Chondrocyte (in vitro differentiated cells): ENCODE results near the gene SOD2. TPM values are rescaled to one million over a fixed set of nuclear protein-coding genes. Genes with fewer than 3 reads are reported as not detected.

ENCODE experiments used
- DNase-seq: peaks from one replicate; pipeline ENCODE4 v3.0.0; 2021; ENCODE audit warnings: mixed read lengths, low spot score
- H3K27ac Mint-ChIP-seq: one replicate; pipeline ENCODE4 v1.8.0; 2021; ENCODE audit warnings: mild to moderate bottlenecking, moderate library complexity, mixed read lengths; ENCODE audit not compliant: unreplicated experiment
- H3K27me3 Mint-ChIP-seq: 2 replicates; pipeline ENCODE4 v1.8.0; 2021; ENCODE audit warnings: low read depth, mixed read lengths
- H3K36me3 Mint-ChIP-seq: 2 replicates; pipeline ENCODE4 v1.8.0; 2021; ENCODE audit warnings: low read depth, mixed read lengths
- H3K4me1 Mint-ChIP-seq: 2 replicates; pipeline ENCODE4 v1.8.0; 2021; ENCODE audit warnings: low read depth, mild to moderate bottlenecking, mixed read lengths
- H3K4me3 Mint-ChIP-seq: one replicate; pipeline ENCODE4 v1.8.0; 2021; ENCODE audit warnings: mild to moderate bottlenecking, moderate library complexity, mixed read lengths; ENCODE audit not compliant: unreplicated experiment
- H3K9me3 Mint-ChIP-seq: 2 replicates; pipeline ENCODE4 v1.8.0; 2021; ENCODE audit warnings: low read depth, mixed read lengths
- total RNA-seq: library from RNA; stranded (reverse); gene quantifications from 3 replicates; pipeline ENCODE4 v1.2.1, GENCODE V29; 2021
- TF ChIP-seq, protein P1 (sequence below): fragments of 200-600 bp; sonication (generic); IDR thresholded peaks from 2 replicates; pipeline ENCODE4 v1.5.0; 2021; ENCODE audit warnings: antibody characterized with exemption, mild to moderate bottlenecking, moderate library complexity

The SOD2 gene
- total RNA-seq, 1 donor from 2014 or later = 61.5 TPM

- TF ChIP-seq, protein P1, sequence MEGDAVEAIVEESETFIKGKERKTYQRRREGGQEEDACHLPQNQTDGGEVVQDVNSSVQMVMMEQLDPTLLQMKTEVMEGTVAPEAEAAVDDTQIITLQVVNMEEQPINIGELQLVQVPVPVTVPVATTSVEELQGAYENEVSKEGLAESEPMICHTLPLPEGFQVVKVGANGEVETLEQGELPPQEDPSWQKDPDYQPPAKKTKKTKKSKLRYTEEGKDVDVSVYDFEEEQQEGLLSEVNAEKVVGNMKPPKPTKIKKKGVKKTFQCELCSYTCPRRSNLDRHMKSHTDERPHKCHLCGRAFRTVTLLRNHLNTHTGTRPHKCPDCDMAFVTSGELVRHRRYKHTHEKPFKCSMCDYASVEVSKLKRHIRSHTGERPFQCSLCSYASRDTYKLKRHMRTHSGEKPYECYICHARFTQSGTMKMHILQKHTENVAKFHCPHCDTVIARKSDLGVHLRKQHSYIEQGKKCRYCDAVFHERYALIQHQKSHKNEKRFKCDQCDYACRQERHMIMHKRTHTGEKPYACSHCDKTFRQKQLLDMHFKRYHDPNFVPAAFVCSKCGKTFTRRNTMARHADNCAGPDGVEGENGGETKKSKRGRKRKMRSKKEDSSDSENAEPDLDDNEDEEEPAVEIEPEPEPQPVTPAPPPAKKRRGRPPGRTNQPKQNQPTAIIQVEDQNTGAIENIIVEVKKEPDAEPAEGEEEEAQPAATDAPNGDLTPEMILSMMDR = peak; percentile 78
- H3K9me3 Mint-ChIP-seq = no peaks in the 10 kb centered on the region
- H3K27me3 Mint-ChIP-seq = no peaks in the 10 kb centered on the region
- H3K36me3 Mint-ChIP-seq = no peaks in the 10 kb centered on the region
- no peak overlapping the region for H3K4me3 Mint-ChIP-seq
- no peak for DNase-seq
- H3K27ac Mint-ChIP-seq = no peak overlapping the region
- H3K4me1 Mint-ChIP-seq = peaks cover 5% of the 10 kb centered on the region
These were observed 27.7 kb upstream of the SOD2 start for GRCh38 chr6:159720708-159721107.

DNA sequence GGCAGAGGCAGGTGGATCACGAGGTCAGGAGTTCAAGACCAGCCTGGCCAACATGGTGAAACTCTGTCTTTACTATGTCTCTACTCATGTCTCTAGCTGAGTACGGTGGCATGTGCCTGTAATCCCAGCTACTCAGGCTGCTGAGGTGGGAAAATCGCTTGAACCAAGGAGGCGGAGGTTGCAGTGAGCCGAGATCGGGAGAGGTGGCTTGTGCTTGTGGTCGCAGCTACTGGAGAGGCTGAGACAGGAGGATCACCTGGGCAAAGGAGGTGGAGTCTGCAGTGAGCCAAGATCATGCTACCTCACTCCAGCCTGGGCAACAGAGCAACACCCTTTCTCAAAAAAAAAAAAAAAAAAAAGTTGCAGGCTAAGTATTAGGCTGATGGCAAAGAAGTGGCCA lies 26.2 kb upstream of the SOD2 start:
- Mint-ChIP-seq H3K4me1 (peaks cover 5% of the 10 kb centered on the region), H3K4me3 (no peak overlapping the region), H3K27me3 (no peaks in the 10 kb centered on the region), H3K36me3 (no peaks in the 10 kb centered on the region), H3K27ac (no peak overlapping the region), H3K9me3 (no peaks in the 10 kb centered on the region)
- no peak for DNase-seq
- TF ChIP-seq, protein P1 = no peak

DNA sequence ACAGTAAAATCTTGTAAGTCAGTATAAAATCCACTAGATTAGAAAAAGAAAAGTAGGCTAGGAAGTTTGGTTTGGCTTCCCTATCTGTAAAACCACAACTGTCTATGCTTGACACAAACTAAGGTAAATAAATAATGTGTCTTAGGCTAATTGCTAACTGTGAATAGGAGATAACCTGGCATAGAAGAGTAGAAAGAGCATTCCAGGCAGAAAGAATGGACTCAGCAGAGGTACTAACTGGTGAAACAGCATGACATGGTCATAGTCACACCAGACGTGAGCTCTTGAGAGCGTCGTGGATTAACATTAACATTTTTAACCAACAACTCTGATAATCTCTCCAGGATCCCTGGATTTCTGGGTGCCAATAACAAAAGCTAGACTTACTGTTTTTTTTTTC lies 25.6 kb upstream of the SOD2 start:
- no peak for DNase-seq
- Mint-ChIP-seq H3K27me3 (no peaks in the 10 kb centered on the region), H3K4me3 (no peak overlapping the region), H3K9me3 (no peaks in the 10 kb centered on the region), H3K36me3 (no peaks in the 10 kb centered on the region), H3K27ac (no peak overlapping the region), H3K4me1 (peaks cover 5% of the 10 kb centered on the region)
- TF ChIP-seq, protein P1 = no peak

DNA sequence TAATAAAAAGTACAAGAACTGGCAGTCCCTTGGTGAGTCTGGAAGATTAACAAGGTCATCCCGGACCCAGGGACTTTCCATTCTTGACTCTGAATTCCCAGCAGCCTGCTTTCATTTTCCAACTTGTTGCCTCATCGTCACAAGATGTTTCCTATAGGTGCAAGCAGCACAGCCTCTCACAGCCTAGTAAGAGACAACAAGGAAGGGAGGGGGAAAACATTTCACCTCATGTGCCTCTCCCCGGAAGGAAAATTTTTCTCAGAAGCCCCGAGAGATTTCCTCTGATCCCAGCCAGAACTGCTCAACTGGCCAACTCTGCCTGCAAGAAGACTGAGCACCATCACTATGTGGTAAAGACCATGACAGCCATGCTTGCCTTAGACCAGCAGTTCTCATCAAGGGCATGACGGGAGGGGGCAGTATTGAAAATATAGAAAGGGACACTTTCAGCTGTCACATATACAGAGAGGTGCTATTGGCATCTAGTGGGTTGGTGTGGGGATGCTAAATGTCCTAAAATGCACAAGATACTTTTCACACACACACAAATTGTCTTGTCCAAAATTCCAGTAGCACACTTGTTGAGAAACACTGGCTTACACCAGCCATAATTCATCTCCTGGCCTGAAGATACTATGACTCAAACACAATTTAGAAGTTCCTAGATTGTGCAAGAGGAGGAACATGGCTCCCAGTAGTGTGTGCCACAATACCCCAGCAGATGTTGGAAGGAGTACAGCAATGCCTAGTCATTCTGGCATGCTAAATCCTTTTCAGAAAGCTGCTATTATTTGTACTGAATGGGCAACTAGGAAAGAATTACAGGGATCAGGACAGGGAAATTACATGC lies 23.4 kb upstream of the SOD2 start:
- Mint-ChIP-seq H3K9me3 (no peaks in the 10 kb centered on the region), H3K4me3 (no peak overlapping the region)
- TF ChIP-seq, protein P1 = no peak

GRCh38 chr6:159715605-159716004 lies 22.6 kb upstream of the SOD2 start:
- Mint-ChIP-seq H3K27ac (no peak overlapping the region), H3K4me3 (no peak overlapping the region), H3K4me1 (peaks cover 5% of the 10 kb centered on the region), H3K27me3 (no peaks in the 10 kb centered on the region), H3K36me3 (no peaks in the 10 kb centered on the region), H3K9me3 (no peaks in the 10 kb centered on the region)
- no peak for DNase-seq
- TF ChIP-seq, protein P1 = no peak

More for the DNA sequence above, 23.4 kb upstream of the SOD2 start:
- H3K27ac Mint-ChIP-seq = peak overlapping the region; percentile 12
- H3K27me3 Mint-ChIP-seq = no peaks in the 10 kb centered on the region
- no peak for DNase-seq
- H3K36me3 Mint-ChIP-seq = no peaks in the 10 kb centered on the region
- H3K4me1 Mint-ChIP-seq = peaks cover 5% of the 10 kb centered on the region
